Measurements from ENCODE around the gene ACOXL. TPM values are rescaled to one million over a fixed set of nuclear protein-coding genes. Genes with fewer than 3 reads are reported as not detected.

The ACOXL gene
- total and polyA plus RNA-seq, 2 of the 8 experiments (the other 6 are each of a cell fraction or from before 2014, with no cell fraction given), result 11.4 to 20.6 TPM

- H3K79me1 ChIP-seq (ENCODE audit: low read depth, low read length), result peaks cover 10% of the 10 kb centered on the region; the same call in 1 of the 2 replicates
- no peak overlapping the region for H3K56ac ChIP-seq (replicated peaks; ENCODE audit: insufficient read length, low read depth, low read length)
- FAIRE-seq (no peak), DNase-seq (ENCODE audit: low read depth in 1 of 2, low spot score in 2 of 2) (no peak)
- 90% methylated on average over 1 of the region's 1 CpG; no CpG with 5 or more reads in 1 of the 2 experiments for WGBS, 2 experiments (ENCODE audit: extremely low coverage in 1 of 2, insufficient coverage in 1 of 2, insufficient read length in 1 of 2, insufficient replicate concordance in 2 of 2, low coverage in 1 of 2, low lambda C conversion rate in 2 of 2, missing lambda C conversion rate in 1 of 2)
- H3K23ac ChIP-seq (ENCODE audit: insufficient read length), result no peak overlapping the region
- no peak overlapping the region for H3K4me2 ChIP-seq (ENCODE audit: insufficient read depth in 1 of 2, low read depth in 2 of 2, low read length in 2 of 2)
- no peak overlapping the region for H2AK5ac ChIP-seq (ENCODE audit: low read depth, low read length)
- no peak overlapping the region for H3K18ac ChIP-seq (ENCODE audit: extremely low read depth, low read length)
- 0 out of 7 replicates have a peak, but pooled peaks cover 0 to 3% (median 0%) of the 10 kb centered on the region in 4 experiments for H3K4me1 ChIP-seq (replicated peaks in 1 of 4; ENCODE audit: control insufficient read depth in 3 of 4, insufficient read depth in 4 of 4, low read length in 3 of 4)
- no peak overlapping the region for H2BK5ac ChIP-seq (ENCODE audit: low read depth, low read length)
- H3K4me3 ChIP-seq (ENCODE audit: extremely low read depth in 1 of 4, insufficient read depth in 2 of 4, low read depth in 3 of 4, low read length in 4 of 4), result no peak overlapping the region
- no peak overlapping the region for H2BK12ac ChIP-seq (ENCODE audit: low read depth, low read length)
- no peak overlapping the region for H2AFZ ChIP-seq (ENCODE audit: low read length)
- H3K9me3 ChIP-seq (ENCODE audit: insufficient read depth in 2 of 2, low read depth in 1 of 2, low read length in 1 of 2), result no peaks in the 10 kb centered on the region
- CTCF ChIA-PET (ENCODE audit: partially characterized antibody), result no interaction called here
- no peaks in the 10 kb centered on the region for H3K27me3 ChIP-seq (replicated peaks in 1 of 4; ENCODE audit: control insufficient read depth in 3 of 4, extremely low read depth in 1 of 4, insufficient read depth in 3 of 4, low read length in 3 of 4)
- H4K8ac ChIP-seq (ENCODE audit: extremely low read depth, insufficient read depth, low read length), result no peak overlapping the region
- POLR2A ChIA-PET (ENCODE audit: partially characterized antibody), result interaction anchor here (0.5 kb wide), 1 partner anchor 68 kb away, joined by 5 read pairs; no protein-coding TSS in a partner anchor
- peaks cover 0 to 27% (median 8%) of the 10 kb centered on the region in 4 experiments; a peak in 4 of 8 replicates for H3K36me3 ChIP-seq (ENCODE audit: control insufficient read depth in 2 of 4, insufficient read depth in 4 of 4, low read length in 3 of 4)
- no peak overlapping the region for H4K91ac ChIP-seq (replicated peaks; ENCODE audit: insufficient read length, low read length)
- no peaks in the 10 kb centered on the region for H3K23me2 ChIP-seq (ENCODE audit: low read depth, low read length)
- H2BK120ac ChIP-seq (replicated peaks; ENCODE audit: low read depth, low read length), result no peak overlapping the region
- H2BK20ac ChIP-seq (ENCODE audit: low read length), result no peak overlapping the region
- H4K5ac ChIP-seq (ENCODE audit: insufficient read length, low read depth, low read length), result no peak overlapping the region
- H3K27ac ChIP-seq (ENCODE audit: low read depth, low read length), result no peak overlapping the region
- H4K20me1 ChIP-seq (replicated peaks in 1 of 2; ENCODE audit: control insufficient read depth in 1 of 2, insufficient read depth in 2 of 2, low read length in 2 of 2), result peaks cover 6 to 17% of the 10 kb centered on the region in 2 experiments
- H2BK15ac ChIP-seq (ENCODE audit: low read length), result no peak overlapping the region
- H3K14ac ChIP-seq (ENCODE audit: insufficient read length), result no peak overlapping the region
- no peak overlapping the region for H3K9ac ChIP-seq (replicated peaks in 1 of 4; ENCODE audit: extremely low read depth in 1 of 4, low read depth in 3 of 4, low read length in 3 of 4)
- H3K4ac ChIP-seq (replicated peaks; ENCODE audit: insufficient read length, low read depth, low read length), result no peak overlapping the region
- peaks cover 3 to 39% of the 10 kb centered on the region in 2 experiments; a peak in 3 of 4 replicates for H3K79me2 ChIP-seq (ENCODE audit: control insufficient read depth in 1 of 2, insufficient read depth in 2 of 2, low read length in 2 of 2)
- TF ChIP-seq SIRT6 (IDR thresholded peaks at IDR 0.05; ENCODE audit: low read length) (no peak), EP300 (IDR thresholded peaks at IDR 0.05; ENCODE audit: borderline replicate concordance in 1 of 2, low read depth in 2 of 2, low read length in 2 of 2) (no peak), HDAC6 (IDR thresholded peaks at IDR 0.05; ENCODE audit: low read depth, low read length) (no peak), YY1 (IDR thresholded peaks at IDR 0.05; ENCODE audit: low read depth, low read length) (no peak)
Observed at GRCh38 chr2:111142101-111142500, 409.7 kb downstream of the ACOXL start.
